AG04449 (cell line): ENCODE measurements around the gene OPA3.

ENCODE experiments used
- CTCF ChIA-PET: fragments of 350-600 bp; formaldehyde crosslinking; extraction: SDS; loops from one replicate; lab custom pipeline; 2021; ENCODE audit warnings: antibody characterized with exemption; lab: Yijun Ruan, JAX
- POLR2A ChIA-PET: fragments of 400-600, 350-600 bp; formaldehyde crosslinking; extraction: SDS; loops from one replicate; lab custom pipeline; 2020; ENCODE audit warnings: antibody characterized with exemption, inconsistent platforms; lab: Yijun Ruan, JAX
- DNase-seq: peaks from one replicate; pipeline ENCODE4 v3.0.0-alpha.2; 2010; ENCODE audit warnings: low read depth, low spot score
- H3K4me3 ChIP-seq: 2 replicates; pipeline ENCODE4 v1.5.1; 2011; ENCODE audit warnings: low read depth, mild to moderate bottlenecking, control low read depth, low read length
- CTCF ChIP-seq: IDR thresholded peaks from one replicate; pipeline ENCODE4 v1.5.1; 2011; ENCODE audit warnings: mild to moderate bottlenecking, moderate library complexity, low read length, control low read depth, inconsistent platforms; ENCODE audit not compliant: insufficient read depth; ENCODE audit errors: missing control alignments

The OPA3 gene

GRCh38 chr19:45599286-45599685, 14.7 kb upstream of the OPA3 start:
- ChIA-PET CTCF (interaction anchor here (0.7 to 2.8 kb wide), 6 partner anchors 9 to 94 kb away, joined by 3 to 18 read pairs (median 4); partner anchors contain the start of gene QPCTL), POLR2A (no interaction called here)
- DNase-seq = no peak
- no peak for TF ChIP-seq CTCF
- no peak overlapping the region for H3K4me3 ChIP-seq

- no peak overlapping the region for H3K4me3 ChIP-seq
- no peak for TF ChIP-seq CTCF
- CTCF ChIA-PET = interaction anchor here (0.9 to 2.8 kb wide), 5 partner anchors 10 to 95 kb away, joined by 3 to 18 read pairs (median 4); partner anchors contain the start of gene QPCTL
- POLR2A ChIA-PET = no interaction called here
- DNase-seq = no peak
Observed at GRCh38 chr19:45598267-45599001, 13.8 kb upstream of the OPA3 start.

GRCh38 chr19:45597425-45598111, 13.0 kb upstream of the OPA3 start:
- POLR2A ChIA-PET = no interaction called here
- DNase-seq = no peak
- H3K4me3 ChIP-seq = no peak overlapping the region
- TF ChIP-seq CTCF = no peak
- CTCF ChIA-PET = interaction anchor here (1.3 to 5.2 kb wide), 3 partner anchors 9 to 95 kb away, joined by 4 to 30 read pairs (median 18); partner anchors contain the start of gene QPCTL

- TF ChIP-seq CTCF = no peak
- CTCF ChIA-PET = interaction anchor here (0.9 to 5.2 kb wide), 3 partner anchors 10 to 50 kb away, joined by 3 to 30 read pairs (median 3); no protein-coding TSS in a partner anchor
- DNase-seq = no peak
- H3K4me3 ChIP-seq = no peak overlapping the region
- POLR2A ChIA-PET = no interaction called here
Observed at GRCh38 chr19:45595814-45596213, 11.2 kb upstream of the OPA3 start.

GRCh38 chr19:45593520-45593919, 8.9 kb upstream of the OPA3 start:
- CTCF ChIA-PET = interaction anchor here (1.2 to 5.2 kb wide), 3 partner anchors 13 to 52 kb away, joined by 3 to 30 read pairs (median 9); no protein-coding TSS in a partner anchor
- no peak for DNase-seq
- POLR2A ChIA-PET = no interaction called here
- H3K4me3 ChIP-seq = no peak overlapping the region
- no peak for TF ChIP-seq CTCF

- ChIA-PET POLR2A (no interaction called here), CTCF (interaction anchor here (1.5 to 2.6 kb wide), 4 partner anchors 10 to 50 kb away, joined by 4 to 22 read pairs (median 8); partner anchors contain the start of gene GPR4)
- no peak for DNase-seq
- TF ChIP-seq CTCF = no peak
- no peak overlapping the region for H3K4me3 ChIP-seq
Observed at GRCh38 chr19:45592366-45592765, 7.8 kb upstream of the OPA3 start.
